ENCODE measurements around the gene CYP46A1. TPM values are rescaled to one million over a fixed set of nuclear protein-coding genes. Genes with fewer than 3 reads are reported as not detected.

CYP46A1 gene
- total RNA-seq, 1 donor from 2014 or later: under 0.01 TPM

GRCh38 chr14:99747582-99748330, 63.7 kb downstream of the CYP46A1 start:
- TF ChIP-seq CTCF (conservative IDR thresholded peaks at IDR 0.05; ENCODE audit: low read depth, low read length): no peak
- no peak for DNase-seq (ENCODE audit: low read depth)
- H3K4me3 ChIP-seq (ENCODE audit: low read depth, low read length): no peak overlapping the region

DNA sequence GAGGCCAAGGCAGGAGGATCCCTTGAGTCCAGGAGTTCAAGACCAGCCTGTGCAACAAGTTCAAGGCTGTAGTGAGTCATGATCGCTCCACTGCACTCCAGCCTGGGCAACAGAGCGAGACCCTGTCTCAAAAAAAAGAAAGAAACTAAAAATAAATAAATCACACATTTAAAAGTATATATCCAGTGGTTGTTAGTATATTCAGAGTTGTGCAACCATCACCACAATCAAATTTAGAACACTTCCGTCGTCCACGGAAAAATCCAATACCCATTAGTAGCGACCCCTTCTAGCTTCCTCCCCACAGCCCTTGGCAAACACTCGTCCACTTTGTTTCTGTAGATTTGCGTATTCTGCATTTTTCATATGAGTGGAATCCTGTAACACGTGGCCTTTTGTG, 64.4 kb downstream of the CYP46A1 start:
- no peak for DNase-seq (ENCODE audit: low read depth)
- no peak for TF ChIP-seq CTCF (conservative IDR thresholded peaks at IDR 0.05; ENCODE audit: low read depth, low read length)

GRCh38 chr14:99749142-99749541, 65.0 kb downstream of the CYP46A1 start:
- TF ChIP-seq CTCF (conservative IDR thresholded peaks at IDR 0.05; ENCODE audit: low read depth, low read length): peak; percentile 40
- H3K4me3 ChIP-seq (ENCODE audit: low read depth, low read length): no peak overlapping the region
- DNase-seq (ENCODE audit: low read depth): no peak

More for the DNA sequence above, 64.4 kb downstream of the CYP46A1 start:
- no peak overlapping the region for H3K4me3 ChIP-seq (ENCODE audit: low read depth, low read length)

GRCh38 chr14:99749763-99750715, 65.9 kb downstream of the CYP46A1 start:
- H3K4me3 ChIP-seq (ENCODE audit: low read depth, low read length): no peak overlapping the region
- no peak for TF ChIP-seq CTCF (conservative IDR thresholded peaks at IDR 0.05; ENCODE audit: low read depth, low read length)
- DNase-seq (ENCODE audit: low read depth): no peak

DNA sequence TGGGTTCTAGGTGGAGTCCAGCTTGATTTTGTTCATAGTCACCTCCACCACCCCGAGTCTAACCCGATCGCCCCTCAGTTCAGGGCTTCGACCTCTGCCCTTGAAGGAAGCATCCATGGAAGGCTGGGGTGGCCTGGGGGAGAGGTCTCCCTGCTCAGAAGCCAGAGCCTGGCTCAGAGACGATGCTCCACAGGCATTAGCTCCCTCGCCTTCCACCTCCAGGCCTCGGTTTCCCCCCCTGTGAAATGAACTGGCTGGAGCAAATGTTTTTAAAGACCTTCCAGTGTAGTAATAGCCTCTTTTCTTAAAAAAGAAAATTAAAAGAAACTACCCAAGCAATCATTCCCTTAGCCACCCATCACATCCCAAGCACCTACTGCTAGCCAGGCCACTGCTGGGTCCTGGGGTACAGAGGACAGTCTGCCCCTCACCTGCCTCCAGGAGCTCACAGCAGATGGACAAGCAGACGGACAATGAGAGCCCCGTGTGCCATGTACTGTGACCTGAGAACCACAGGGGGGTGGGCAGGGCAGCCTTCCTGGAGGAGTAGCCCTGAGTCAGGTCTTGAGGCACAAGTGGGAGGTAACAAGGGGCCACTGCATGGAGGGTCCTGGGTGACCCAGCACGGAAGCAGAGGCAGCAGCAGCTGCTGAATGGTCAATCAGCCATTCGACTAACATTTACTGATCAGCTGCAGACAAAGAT, 66.8 kb downstream of the CYP46A1 start:
- TF ChIP-seq CTCF (conservative IDR thresholded peaks at IDR 0.05; ENCODE audit: low read depth, low read length): no peak
- no peak overlapping the region for H3K4me3 ChIP-seq (ENCODE audit: low read depth, low read length)
- no peak for DNase-seq (ENCODE audit: low read depth)

GRCh38 chr14:99751539-99752485, 67.7 kb downstream of the CYP46A1 start:
- no peak for DNase-seq (ENCODE audit: low read depth)
- no peak for TF ChIP-seq CTCF (conservative IDR thresholded peaks at IDR 0.05; ENCODE audit: low read depth, low read length)
- no peak overlapping the region for H3K4me3 ChIP-seq (ENCODE audit: low read depth, low read length)
